Stomach (tissue), 4 donors: Measurements from ENCODE around the gene TANC1.

ENCODE experiments used
- POLR2AphosphoS5 ChIP-seq, 3 donors: sonication (generic); formaldehyde crosslinking; IDR thresholded peaks; one replicate each; pipeline ENCODE4 v1.6.1; 2016; ENCODE audit warnings: antibody characterized with exemption in 3 of 3
- TF ChIP-seq, protein P1 (sequence below), 7 experiments: fragments of 450-650 bp in 4 of 7; fragments of 200-600 bp in 3 of 7; sonication (generic) in 3 of 7; IDR thresholded peaks; one replicate each; pipeline ENCODE4 v1.5.1; 2016 to 2019; ENCODE audit warnings: antibody characterized with exemption in 7 of 7, control low read depth in 2 of 7, mild to moderate bottlenecking in 1 of 7

- TF ChIP-seq, protein P1, sequence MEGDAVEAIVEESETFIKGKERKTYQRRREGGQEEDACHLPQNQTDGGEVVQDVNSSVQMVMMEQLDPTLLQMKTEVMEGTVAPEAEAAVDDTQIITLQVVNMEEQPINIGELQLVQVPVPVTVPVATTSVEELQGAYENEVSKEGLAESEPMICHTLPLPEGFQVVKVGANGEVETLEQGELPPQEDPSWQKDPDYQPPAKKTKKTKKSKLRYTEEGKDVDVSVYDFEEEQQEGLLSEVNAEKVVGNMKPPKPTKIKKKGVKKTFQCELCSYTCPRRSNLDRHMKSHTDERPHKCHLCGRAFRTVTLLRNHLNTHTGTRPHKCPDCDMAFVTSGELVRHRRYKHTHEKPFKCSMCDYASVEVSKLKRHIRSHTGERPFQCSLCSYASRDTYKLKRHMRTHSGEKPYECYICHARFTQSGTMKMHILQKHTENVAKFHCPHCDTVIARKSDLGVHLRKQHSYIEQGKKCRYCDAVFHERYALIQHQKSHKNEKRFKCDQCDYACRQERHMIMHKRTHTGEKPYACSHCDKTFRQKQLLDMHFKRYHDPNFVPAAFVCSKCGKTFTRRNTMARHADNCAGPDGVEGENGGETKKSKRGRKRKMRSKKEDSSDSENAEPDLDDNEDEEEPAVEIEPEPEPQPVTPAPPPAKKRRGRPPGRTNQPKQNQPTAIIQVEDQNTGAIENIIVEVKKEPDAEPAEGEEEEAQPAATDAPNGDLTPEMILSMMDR (IDR thresholded peaks at IDR 0.05) = no peak
- peak in 1 of 3 donors; percentile 46 for TF ChIP-seq POLR2AphosphoS5 (IDR thresholded peaks at IDR 0.05)
Observed at GRCh38 chr2:159094173-159094737, 125.8 kb downstream of the TANC1 start.
